ENCODE results near the gene KLF7.

The KLF7 gene

GRCh38 chr2:207051385-207051965, 114.3 kb downstream of the KLF7 start:
- TF ChIP-seq ZNF70 (CRISPR knock-in tag; IDR thresholded peaks at IDR 0.05) (no peak), ESRRG (CRISPR knock-in tag; IDR thresholded peaks at IDR 0.05) (no peak), ISL1 (CRISPR knock-in tag; IDR thresholded peaks at IDR 0.05) (no peak), CSDC2 (CRISPR knock-in tag; IDR thresholded peaks at IDR 0.05) (no peak), ZNF565 (CRISPR knock-in tag; conservative IDR thresholded peaks at IDR 0.05; ENCODE audit: low read depth) (no peak), ZNF8 (CRISPR knock-in tag; IDR thresholded peaks at IDR 0.05) (no peak), ZFP30 (CRISPR knock-in tag; IDR thresholded peaks at IDR 0.05) (no peak), RARB (CRISPR knock-in tag; IDR thresholded peaks at IDR 0.05) (no peak), BACH2 (CRISPR knock-in tag; IDR thresholded peaks at IDR 0.05; ENCODE audit: borderline replicate concordance) (no peak), ZC3H10 (CRISPR knock-in tag; IDR thresholded peaks at IDR 0.05) (no peak), TSHZ2 (CRISPR knock-in tag; IDR thresholded peaks at IDR 0.05) (no peak), TOX (CRISPR knock-in tag; IDR thresholded peaks at IDR 0.05; ENCODE audit: borderline replicate concordance) (no peak), OSR1 (CRISPR knock-in tag; IDR thresholded peaks at IDR 0.05) (no peak), CSRNP3 (CRISPR knock-in tag; IDR thresholded peaks at IDR 0.05) (no peak), CREB5 (CRISPR knock-in tag; IDR thresholded peaks at IDR 0.05; ENCODE audit: low read depth) (no peak), TCF4 (CRISPR knock-in tag; IDR thresholded peaks at IDR 0.05; ENCODE audit: borderline replicate concordance) (no peak), PPARA (CRISPR knock-in tag; IDR thresholded peaks at IDR 0.05; ENCODE audit: borderline replicate concordance) (no peak), SNAI2 (CRISPR knock-in tag; IDR thresholded peaks at IDR 0.05) (no peak)
- no peak for ATAC-seq

- ATAC-seq: no peak
- no peak for TF ChIP-seq TCF4 (CRISPR knock-in tag; IDR thresholded peaks at IDR 0.05; ENCODE audit: borderline replicate concordance)
Measured at GRCh38 chr2:207049122-207049521, 116.6 kb downstream of the KLF7 start.

- ATAC-seq: no peak
- TF ChIP-seq ESRRG (CRISPR knock-in tag; IDR thresholded peaks at IDR 0.05) (no peak), ZC3H10 (CRISPR knock-in tag; IDR thresholded peaks at IDR 0.05) (no peak), ZNF565 (CRISPR knock-in tag; conservative IDR thresholded peaks at IDR 0.05; ENCODE audit: low read depth) (no peak), PATZ1 (CRISPR knock-in tag; IDR thresholded peaks at IDR 0.05; ENCODE audit: borderline replicate concordance) (no peak), GLIS3 (CRISPR knock-in tag; IDR thresholded peaks at IDR 0.05) (no peak), PPARA (CRISPR knock-in tag; IDR thresholded peaks at IDR 0.05; ENCODE audit: borderline replicate concordance) (no peak), CREB5 (CRISPR knock-in tag; IDR thresholded peaks at IDR 0.05; ENCODE audit: low read depth) (no peak), TOX (CRISPR knock-in tag; IDR thresholded peaks at IDR 0.05; ENCODE audit: borderline replicate concordance) (no peak), ISL1 (CRISPR knock-in tag; IDR thresholded peaks at IDR 0.05) (no peak), CSRNP3 (CRISPR knock-in tag; IDR thresholded peaks at IDR 0.05) (no peak), CSDC2 (CRISPR knock-in tag; IDR thresholded peaks at IDR 0.05) (no peak), RARB (CRISPR knock-in tag; IDR thresholded peaks at IDR 0.05) (no peak), TSHZ2 (CRISPR knock-in tag; IDR thresholded peaks at IDR 0.05) (no peak), TCF4 (CRISPR knock-in tag; IDR thresholded peaks at IDR 0.05; ENCODE audit: borderline replicate concordance) (no peak), ARNTL (CRISPR knock-in tag; IDR thresholded peaks at IDR 0.05; ENCODE audit: borderline replicate concordance, low read depth) (no peak), ZNF8 (CRISPR knock-in tag; IDR thresholded peaks at IDR 0.05) (no peak), ZFP30 (CRISPR knock-in tag; IDR thresholded peaks at IDR 0.05) (no peak)
Measured at GRCh38 chr2:207048416-207048815, 117.3 kb downstream of the KLF7 start.
